ENCODE measurements around the gene OR10A6.

GRCh38 chr11:7977232-7977917 is 46.3 kb upstream of the OR10A6 start:
- TF ChIP-seq CTCF (conservative IDR thresholded peaks at IDR 0.05; ENCODE audit: low read depth, low read length) (no peak), EZH2 (IDR thresholded peaks at IDR 0.05; ENCODE audit: borderline replicate concordance, low read depth, low read length, poor library complexity, severe bottlenecking) (no peak)

Measured in A673 (cell line).